ENCODE data around the gene TXNL4A.

TXNL4A gene

GRCh38 chr18:79991494-79991893 is 3.1 kb upstream of the TXNL4A start:
- no peak for DNase-seq

DNA sequence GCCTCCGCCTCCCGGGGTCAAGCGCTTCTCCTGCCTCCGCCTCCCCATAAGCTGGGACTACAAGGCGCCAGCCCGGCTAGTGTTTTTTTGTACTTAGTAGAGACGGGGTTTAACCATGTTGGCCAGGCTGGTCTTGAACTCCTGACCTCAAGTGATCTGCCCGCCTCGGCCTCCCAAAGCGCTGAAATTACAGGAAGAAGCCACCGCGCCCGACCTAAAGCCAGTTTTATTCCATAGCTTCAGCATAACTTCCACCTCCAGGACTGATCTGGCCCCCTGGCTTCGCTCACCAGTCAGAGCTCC is 783 bp upstream of the TXNL4A start:
- no peak for DNase-seq

- DNase-seq, result no peak
These were observed 302 bp downstream of the TXNL4A start for GRCh38 chr18:79988071-79988450.

DNA sequence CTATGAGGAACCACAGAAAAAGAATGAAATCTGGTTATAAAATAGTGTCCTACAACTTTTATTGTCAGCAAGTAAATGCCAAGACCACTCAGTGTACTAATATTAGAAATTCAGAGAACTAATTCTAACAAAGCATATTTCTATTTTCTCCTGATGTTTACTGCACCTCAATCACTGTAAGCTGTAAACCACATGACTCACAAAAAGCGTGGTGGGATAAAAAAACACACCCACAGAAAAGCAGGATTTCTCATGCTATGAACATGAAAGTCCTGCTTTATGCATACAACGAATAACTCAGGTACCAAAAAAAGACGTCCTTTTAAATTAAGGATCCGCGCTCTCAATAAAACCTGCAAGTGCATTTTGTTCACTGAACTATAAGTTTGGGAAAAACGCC is 797 bp downstream of the TXNL4A start:
- no peak for DNase-seq

GRCh38 chr18:79986726-79987125 is 1.6 kb downstream of the TXNL4A start:
- no peak for DNase-seq

DNA sequence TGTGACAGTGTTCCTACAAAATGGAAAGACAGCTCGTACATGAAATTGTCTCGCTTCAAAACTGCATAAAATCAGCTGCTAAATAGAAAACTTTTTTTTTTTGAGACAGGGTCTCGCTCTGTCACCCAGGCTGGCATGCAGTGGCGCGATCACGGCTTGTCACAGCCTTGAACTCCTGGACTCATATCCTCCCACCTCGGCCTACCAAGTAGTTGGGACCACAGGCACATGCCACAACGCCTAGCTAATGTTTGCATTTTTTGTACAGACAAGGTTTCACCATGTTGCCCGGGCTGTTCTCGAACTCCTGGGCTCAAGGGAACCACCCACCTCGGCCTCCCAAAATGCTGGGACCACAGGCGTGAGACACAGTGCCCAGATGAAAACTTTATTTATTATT is 3.2 kb downstream of the TXNL4A start:
- no peak for DNase-seq

DNA sequence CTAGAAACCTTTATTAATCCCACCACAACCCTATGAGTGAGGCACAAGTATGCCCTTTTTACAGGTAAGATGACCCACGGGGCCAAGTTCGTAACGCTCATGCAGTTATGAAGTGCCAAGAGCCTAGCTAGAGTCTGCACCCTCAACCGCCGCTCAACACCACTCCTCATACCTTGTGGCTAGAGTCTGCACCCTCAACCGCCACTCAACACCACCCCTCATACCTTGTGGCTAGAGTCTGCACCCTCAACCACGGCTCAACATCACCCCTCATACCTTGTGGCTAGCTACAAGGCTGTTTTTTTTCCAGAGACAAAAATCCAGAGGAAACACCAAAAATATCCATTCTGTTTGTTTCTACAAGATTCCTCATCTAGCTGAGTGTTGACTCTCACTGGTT is 4.6 kb downstream of the TXNL4A start:
- DNase-seq, result no peak

GRCh38 chr18:79983253-79983652 is 5.1 kb downstream of the TXNL4A start:
- no peak for DNase-seq

GRCh38 chr18:79982736-79983135 is 5.6 kb downstream of the TXNL4A start:
- no peak for DNase-seq

GRCh38 chr18:79980585-79980984 is 7.8 kb downstream of the TXNL4A start:
- DNase-seq, result no peak

DNA sequence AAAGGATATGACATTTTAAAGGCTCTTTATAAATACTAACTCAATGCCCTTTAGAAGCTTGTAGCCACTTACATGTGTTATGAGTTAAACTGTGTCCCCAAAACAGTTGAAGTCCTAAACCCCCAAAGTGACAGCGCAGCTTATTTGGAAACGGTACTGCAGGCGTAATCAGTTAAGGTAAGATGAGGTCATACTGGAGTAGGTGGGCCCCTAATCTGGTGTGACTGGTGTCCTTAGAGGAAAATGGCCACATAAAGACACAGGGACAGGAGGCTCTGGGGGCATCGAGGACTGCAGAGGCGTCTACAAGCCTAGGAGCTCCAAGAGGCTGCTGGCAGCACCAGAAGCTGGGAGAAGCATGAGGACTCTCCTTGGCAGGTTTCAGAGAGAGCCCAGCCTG is 8.5 kb downstream of the TXNL4A start:
- DNase-seq, result no peak

DNA sequence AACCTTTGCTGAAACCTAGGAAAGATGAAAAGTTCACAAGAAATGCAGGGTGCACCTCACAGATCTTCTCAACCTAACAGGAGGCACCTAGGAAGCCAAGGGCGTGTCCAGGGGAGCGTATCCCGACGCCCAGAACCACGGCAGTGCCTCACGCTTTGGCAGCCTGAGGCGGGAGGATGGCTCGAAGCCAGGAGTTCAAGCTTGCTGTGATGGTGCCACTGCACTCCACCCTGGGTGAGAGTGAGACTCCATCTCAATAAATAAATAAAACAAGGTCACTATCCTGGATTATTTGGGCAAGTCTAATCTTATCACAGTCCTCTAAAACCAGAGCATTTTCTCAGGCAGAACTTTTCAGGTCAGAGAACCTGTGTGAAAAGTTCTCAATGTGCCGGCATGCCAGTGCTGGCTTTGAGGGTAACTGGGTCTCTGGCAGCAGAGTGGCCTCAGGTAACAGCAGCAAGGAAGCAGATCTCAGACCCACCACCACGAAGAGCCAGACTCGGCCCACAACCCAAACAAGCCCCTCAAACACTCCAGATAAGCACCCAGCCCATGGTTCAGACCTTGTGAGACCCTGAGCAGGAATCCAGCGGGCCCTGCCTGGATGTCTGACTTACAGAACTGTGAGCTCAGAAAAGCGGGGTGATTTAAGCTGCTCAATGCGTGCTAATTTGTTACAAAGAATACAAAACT is 12.2 kb downstream of the TXNL4A start:
- no peak for DNase-seq

- DNase-seq, result no peak
These were observed 13.3 kb downstream of the TXNL4A start for GRCh38 chr18:79975043-79975442.

DNA sequence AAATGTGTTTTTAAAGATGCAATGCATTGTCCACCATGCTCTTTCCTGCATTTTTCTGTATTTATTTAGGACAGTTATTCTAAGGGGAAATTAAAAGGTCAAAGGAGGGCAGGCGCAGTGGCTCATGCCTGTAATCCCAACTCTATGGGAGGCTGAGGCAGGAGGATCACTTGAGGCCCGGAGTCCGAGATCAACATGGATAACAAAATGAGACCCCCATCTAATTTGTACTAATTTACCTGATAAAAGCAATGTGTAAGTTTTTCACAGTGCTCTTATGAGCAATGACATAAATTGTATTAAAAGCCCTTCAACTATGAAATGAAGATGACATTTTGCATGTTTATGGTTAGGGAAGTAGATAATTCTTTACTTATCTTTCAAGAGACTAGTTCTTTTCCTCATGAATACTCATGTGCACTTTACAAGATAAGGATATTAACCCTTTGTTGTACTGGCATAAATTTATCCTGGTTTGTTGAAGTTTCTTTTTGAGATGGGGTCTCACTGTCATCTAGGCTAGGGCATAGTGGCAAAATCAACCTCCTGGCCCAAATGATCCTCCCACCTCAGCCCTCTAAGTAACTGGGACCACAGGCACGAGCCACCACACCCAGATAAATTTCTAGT is 14.2 kb downstream of the TXNL4A start:
- no peak for DNase-seq

DNA sequence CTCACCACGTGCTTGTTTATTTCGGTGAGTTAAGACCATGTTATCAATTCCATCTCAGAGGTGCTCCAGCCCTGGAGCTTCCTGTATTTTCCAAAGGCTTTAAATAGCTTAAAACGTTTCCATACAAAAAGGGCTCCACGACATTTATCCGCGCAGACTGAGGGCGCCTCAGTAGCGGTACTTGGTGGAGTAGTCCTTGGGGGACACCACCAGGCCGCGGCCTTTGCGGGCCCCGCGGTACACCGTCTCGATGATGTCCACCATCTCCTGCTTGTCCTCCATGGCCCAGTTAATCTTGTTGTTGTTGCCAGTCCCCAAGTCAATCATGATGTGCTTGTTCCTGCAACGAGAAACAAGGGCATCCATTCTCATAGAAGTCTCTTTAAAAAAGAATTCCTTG is 14.8 kb downstream of the TXNL4A start:
- DNase-seq, result no peak

DNA sequence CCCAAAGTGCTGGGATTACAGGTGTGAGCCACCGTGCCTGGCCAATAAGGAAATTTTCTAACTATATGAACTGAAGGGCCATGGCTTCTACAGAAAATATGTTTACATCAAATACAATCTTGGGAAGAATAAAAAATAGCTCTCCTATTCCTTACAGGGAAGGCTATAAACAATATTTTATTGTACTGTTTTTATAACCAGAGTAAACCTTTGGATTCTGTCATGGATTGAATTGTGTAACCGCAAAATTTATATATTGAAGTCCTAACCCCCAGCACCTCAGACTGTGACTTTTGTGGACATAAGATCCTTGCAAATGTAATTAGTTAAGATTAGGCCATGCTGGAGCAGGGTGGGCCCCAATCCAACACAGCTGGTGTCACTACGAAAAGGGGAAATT is 15.6 kb downstream of the TXNL4A start:
- no peak for DNase-seq

GRCh38 chr18:79971986-79972385 is 16.4 kb downstream of the TXNL4A start:
- DNase-seq, result no peak

DNA sequence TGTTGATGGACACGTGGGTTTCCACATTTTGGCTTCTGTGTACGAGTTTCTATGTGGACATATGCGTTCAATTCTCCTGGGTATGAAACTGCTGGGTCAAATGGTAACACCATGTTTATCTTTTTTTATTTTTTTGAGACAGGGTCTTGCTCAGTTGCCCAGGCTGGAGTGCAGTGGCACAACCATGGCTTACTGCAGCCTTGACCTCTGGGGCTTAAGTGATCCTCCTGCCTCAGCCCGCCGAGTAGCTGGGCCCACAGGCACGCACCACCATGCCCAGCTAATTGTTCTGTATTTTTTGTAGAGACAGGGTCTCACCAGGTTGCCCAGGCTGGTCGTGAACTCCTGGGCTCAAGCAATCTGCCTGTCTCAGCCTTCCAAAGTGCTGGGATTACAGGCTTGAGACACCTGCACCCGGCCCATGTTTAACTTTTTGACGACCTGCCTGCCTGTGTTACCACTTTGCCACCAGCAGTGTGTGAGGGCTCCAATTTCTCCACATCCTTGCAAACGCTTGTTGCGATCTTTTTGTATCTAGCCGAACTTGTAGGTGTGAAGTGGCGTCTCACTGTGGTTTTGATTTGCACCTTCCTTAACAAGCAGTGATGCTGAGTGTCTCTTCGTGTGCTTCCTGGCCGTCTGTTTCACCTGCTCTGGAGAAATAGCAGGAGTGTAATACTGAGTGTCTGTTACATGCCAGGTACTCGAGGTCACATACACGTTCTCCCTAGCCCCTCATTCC is 17.0 kb downstream of the TXNL4A start:
- no peak for DNase-seq

DNA sequence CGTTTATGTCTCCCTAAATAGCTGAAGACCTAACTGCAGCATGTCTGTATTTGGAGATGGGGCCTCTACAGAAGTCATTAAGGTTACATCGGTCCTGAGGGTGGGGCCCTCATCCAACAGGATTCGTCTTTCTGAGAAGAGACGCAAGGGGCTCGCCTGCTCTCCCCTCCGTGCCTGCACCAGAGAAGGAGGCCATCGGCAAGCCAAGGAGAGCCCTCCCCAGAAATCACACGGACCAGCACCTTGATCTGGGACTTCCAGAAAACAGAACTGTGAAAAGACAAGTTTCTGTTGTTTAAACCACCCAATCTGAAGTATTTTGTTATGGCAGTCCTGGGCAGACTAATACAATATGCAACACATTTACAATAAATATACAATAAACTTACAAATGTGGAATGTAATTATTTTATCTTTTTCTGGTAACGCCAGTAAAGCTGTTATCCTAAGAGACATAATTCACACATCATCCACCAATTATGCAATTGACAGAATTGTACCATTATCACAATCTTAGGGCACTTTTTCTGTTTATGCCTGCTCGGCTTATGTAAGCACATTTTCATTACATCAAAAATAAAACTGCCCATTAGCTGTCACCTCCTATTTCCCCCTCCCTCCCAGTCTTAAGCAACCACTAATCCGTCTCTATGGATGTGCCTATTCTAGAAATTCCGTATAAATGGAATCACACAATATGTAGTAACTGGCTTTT is 17.8 kb downstream of the TXNL4A start:
- DNase-seq, result no peak

DNA sequence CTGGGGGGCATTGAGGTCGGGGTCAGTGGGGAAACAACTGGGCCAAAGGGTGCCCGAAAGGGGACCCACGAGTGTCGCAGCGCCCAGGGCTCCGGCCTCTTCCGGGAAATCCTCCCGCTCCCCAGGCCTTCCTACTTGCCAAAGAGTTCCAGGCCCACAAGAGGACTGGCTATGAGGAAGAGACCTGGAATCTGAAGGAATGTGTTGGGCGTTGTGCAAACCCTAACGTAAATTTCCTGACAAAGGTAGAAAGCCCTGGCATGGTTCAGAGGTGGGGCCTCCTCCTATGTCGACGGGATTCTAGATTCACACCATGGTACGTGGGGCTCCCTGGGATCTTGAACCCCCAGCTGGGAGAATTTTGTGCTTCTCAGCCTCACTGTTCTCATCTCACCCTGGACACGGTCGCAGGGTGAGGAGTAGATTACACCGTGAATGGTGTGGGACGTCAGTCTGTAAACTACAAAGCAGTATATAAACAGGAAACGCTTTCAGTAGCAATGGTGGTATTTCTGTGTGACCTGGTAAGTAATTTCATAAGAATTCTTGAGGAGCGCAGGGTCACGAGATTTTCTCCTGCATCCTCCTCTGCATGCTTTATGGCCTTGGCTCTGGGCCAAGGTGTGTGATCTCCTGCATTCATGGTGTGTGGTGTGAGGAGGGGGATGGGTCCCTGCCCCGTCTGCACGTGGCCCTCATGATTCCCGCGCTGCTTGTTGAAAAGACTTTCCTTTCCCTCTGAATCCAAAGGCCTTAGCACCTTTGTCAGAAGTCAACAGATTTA is 23.1 kb downstream of the TXNL4A start:
- no peak for DNase-seq

GRCh38 chr18:79964330-79965118 is 23.8 kb downstream of the TXNL4A start, which contains the start of gene HSBP1L1:
HSBP1L1 (plus strand) TSS chr18:79964643; CDS start chr18:79964736, 93 bp downstream.
- peak; percentile 65 for DNase-seq

Data from right forelimb (tissue), 1 donor.